ENCODE results near the gene MBOAT1.

DNA sequence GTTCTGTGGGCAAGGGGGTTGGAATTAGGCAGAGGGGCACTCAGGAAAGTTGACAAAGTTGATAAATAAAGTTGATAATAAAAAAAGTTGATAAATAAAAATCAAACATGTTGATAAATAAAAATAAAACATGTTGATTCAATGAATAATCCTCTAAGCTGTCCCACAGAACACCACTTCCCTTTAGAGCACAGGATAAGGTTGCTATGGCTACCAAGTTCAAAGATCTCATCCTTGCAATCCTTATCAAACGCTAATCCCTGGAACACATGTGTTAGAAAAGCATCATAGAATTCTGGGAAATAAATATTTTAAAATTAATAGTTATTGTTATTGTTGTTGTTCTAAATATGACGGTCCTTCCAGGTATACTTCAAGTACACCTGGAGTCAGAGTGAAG is 33.9 kb downstream of the MBOAT1 start:
- no peak for TF ChIP-seq EZH2 (IDR thresholded peaks at IDR 0.05; ENCODE audit: low read depth)
- TF ChIP-seq CTCF (conservative IDR thresholded peaks at IDR 0.05) = no peak
